ENCODE data around the gene MACROD2. TPM values are rescaled to one million over a fixed set of nuclear protein-coding genes. Genes with fewer than 3 reads are reported as not detected.

Gene MACROD2
- polyA plus RNA-seq, 1 donor from 2014 or later: 23.2 TPM

GRCh38 chr20:15336011-15336410, 1340.7 kb downstream of the MACROD2 start:
- Histone ChIP-seq H3K4me2 (ENCODE audit: low read length) (no peak overlapping the region), H3K9ac (ENCODE audit: low read length) (no peak overlapping the region), H3K79me2 (replicated peaks; ENCODE audit: insufficient read depth, low read length) (no peaks in the 10 kb centered on the region), H3K4me3 (ENCODE audit: low read length) (no peak overlapping the region), H3K27me3 (ENCODE audit: insufficient read depth, low read depth, low read length) (no peaks in the 10 kb centered on the region), H3K9me2 (ENCODE audit: insufficient read depth, low read length) (no peaks in the 10 kb centered on the region), H3K27ac (ENCODE audit: low read length) (no peak overlapping the region), H3K9me3 (ENCODE audit: low read length) (no peaks in the 10 kb centered on the region), H4K20me1 (ENCODE audit: insufficient read depth) (no peaks in the 10 kb centered on the region), H3K36me3 (ENCODE audit: insufficient read depth, low read length) (no peaks in the 10 kb centered on the region), H2AFZ (ENCODE audit: low read depth, low read length) (no peak overlapping the region), H3F3A (ENCODE audit: insufficient read depth, low read length, poor library complexity, severe bottlenecking) (no peaks in the 10 kb centered on the region)
- TF ChIP-seq SMC3 (conservative IDR thresholded peaks at IDR 0.05; ENCODE audit: poor library complexity) (no peak), EZH2 (IDR thresholded peaks at IDR 0.05; ENCODE audit: borderline replicate concordance, insufficient read depth, low read length, poor library complexity, severe bottlenecking) (no peak), CTCF (IDR thresholded peaks at IDR 0.05; ENCODE audit: poor library complexity, severe bottlenecking) (no peak), MXI1 (conservative IDR thresholded peaks at IDR 0.05; ENCODE audit: poor library complexity, severe bottlenecking) (no peak), REST (IDR thresholded peaks at IDR 0.05; ENCODE audit: borderline replicate concordance) (no peak), POLR2AphosphoS5 (IDR thresholded peaks at IDR 0.05) (no peak), RAD21 (conservative IDR thresholded peaks at IDR 0.05) (no peak), TAF1 (IDR thresholded peaks at IDR 0.05; ENCODE audit: low read depth) (no peak), EP300 (conservative IDR thresholded peaks at IDR 0.05; ENCODE audit: poor library complexity, severe bottlenecking) (no peak)

GRCh38 chr20:15336536-15336935, 1341.2 kb downstream of the MACROD2 start:
- TF ChIP-seq SMC3 (conservative IDR thresholded peaks at IDR 0.05; ENCODE audit: poor library complexity) (no peak), MXI1 (conservative IDR thresholded peaks at IDR 0.05; ENCODE audit: poor library complexity, severe bottlenecking) (no peak), TAF1 (IDR thresholded peaks at IDR 0.05; ENCODE audit: low read depth) (no peak), EZH2 (IDR thresholded peaks at IDR 0.05; ENCODE audit: borderline replicate concordance, insufficient read depth, low read length, poor library complexity, severe bottlenecking) (no peak), RAD21 (conservative IDR thresholded peaks at IDR 0.05) (no peak), EP300 (conservative IDR thresholded peaks at IDR 0.05; ENCODE audit: poor library complexity, severe bottlenecking) (no peak), POLR2AphosphoS5 (IDR thresholded peaks at IDR 0.05) (no peak), CTCF (IDR thresholded peaks at IDR 0.05; ENCODE audit: poor library complexity, severe bottlenecking) (no peak), REST (IDR thresholded peaks at IDR 0.05; ENCODE audit: borderline replicate concordance) (no peak)
- H3K27me3 ChIP-seq (ENCODE audit: insufficient read depth, low read depth, low read length): no peaks in the 10 kb centered on the region
- H3K9me3 ChIP-seq (ENCODE audit: low read length): no peaks in the 10 kb centered on the region
- no peaks in the 10 kb centered on the region for H3K79me2 ChIP-seq (replicated peaks; ENCODE audit: insufficient read depth, low read length)
- H3K27ac ChIP-seq (ENCODE audit: low read length): no peak overlapping the region
- H3K4me3 ChIP-seq (ENCODE audit: low read length): no peak overlapping the region
- no peaks in the 10 kb centered on the region for H3K36me3 ChIP-seq (ENCODE audit: insufficient read depth, low read length)
- no peaks in the 10 kb centered on the region for H4K20me1 ChIP-seq (ENCODE audit: insufficient read depth)
- no peaks in the 10 kb centered on the region for H3F3A ChIP-seq (ENCODE audit: insufficient read depth, low read length, poor library complexity, severe bottlenecking)
- no peak overlapping the region for H2AFZ ChIP-seq (ENCODE audit: low read depth, low read length)
- no peak overlapping the region for H3K9ac ChIP-seq (ENCODE audit: low read length)
- no peaks in the 10 kb centered on the region for H3K9me2 ChIP-seq (ENCODE audit: insufficient read depth, low read length)
- no peak overlapping the region for H3K4me2 ChIP-seq (ENCODE audit: low read length)
